Measurements from ENCODE around the gene LGALS3BP. TPM values are rescaled to one million over a fixed set of nuclear protein-coding genes. Genes with fewer than 3 reads are reported as not detected.

The LGALS3BP gene
- total RNA-seq, 1 donor, result 457 TPM

DNA sequence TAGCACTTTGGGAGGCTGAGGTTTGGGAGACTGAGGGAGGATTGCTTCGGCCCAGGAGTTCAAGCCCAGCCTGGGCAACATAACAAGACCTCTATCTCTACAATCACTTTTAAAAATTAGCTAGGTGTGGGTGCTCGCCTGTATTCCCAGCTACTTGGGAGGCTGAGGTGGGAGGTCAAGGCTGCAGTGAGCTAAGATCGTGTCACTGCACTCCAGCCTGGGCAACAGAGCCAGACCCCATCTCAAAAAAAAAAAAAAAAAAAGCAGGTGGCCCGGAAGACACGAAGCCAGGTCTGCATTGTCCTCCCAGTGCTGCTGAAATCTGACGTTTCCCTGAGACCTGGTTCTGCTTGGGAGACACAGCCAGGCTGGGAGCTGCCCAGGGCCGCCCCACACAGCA lies 35.7 kb downstream of the LGALS3BP start:
- TF ChIP-seq CTCF (IDR thresholded peaks at IDR 0.05; ENCODE audit: extremely low read depth, low read depth, low read length), result no peak
- no peaks in the 10 kb centered on the region for H3K36me3 ChIP-seq (ENCODE audit: insufficient read depth, low read length)
- peaks cover 16% of the 10 kb centered on the region for H3K4me1 ChIP-seq (ENCODE audit: insufficient read depth, low read length)
- no peaks in the 10 kb centered on the region for H4K20me1 ChIP-seq (ENCODE audit: insufficient read depth, low read length)
- H3K79me2 ChIP-seq (ENCODE audit: insufficient read depth, low read length), result no peaks in the 10 kb centered on the region
- no peak overlapping the region for H3K4me2 ChIP-seq (ENCODE audit: insufficient read depth, low read length)
- H3K27ac ChIP-seq (ENCODE audit: low read depth, low read length), result no peak overlapping the region
- no peak overlapping the region for H3K4me3 ChIP-seq (ENCODE audit: insufficient read depth, low read length)
- H3K9me3 ChIP-seq (ENCODE audit: low read depth, low read length), result no peaks in the 10 kb centered on the region
- no peaks in the 10 kb centered on the region for H3K27me3 ChIP-seq (ENCODE audit: insufficient read depth, low read length)
- no peak for DNase-seq (ENCODE audit: insufficient read length, low spot score, missing footprints)
- no peak overlapping the region for H2AFZ ChIP-seq (ENCODE audit: low read length)

- H3K36me3 ChIP-seq (ENCODE audit: insufficient read depth, low read length), result no peaks in the 10 kb centered on the region
- H3K27me3 ChIP-seq (ENCODE audit: insufficient read depth, low read length), result no peaks in the 10 kb centered on the region
- no peaks in the 10 kb centered on the region for H3K79me2 ChIP-seq (ENCODE audit: insufficient read depth, low read length)
- peaks cover 28% of the 10 kb centered on the region for H3K4me1 ChIP-seq (ENCODE audit: insufficient read depth, low read length)
- no peak overlapping the region for H2AFZ ChIP-seq (ENCODE audit: low read length)
- H3K4me2 ChIP-seq (ENCODE audit: insufficient read depth, low read length), result no peak overlapping the region
- no peak overlapping the region for H3K4me3 ChIP-seq (ENCODE audit: insufficient read depth, low read length)
- no peaks in the 10 kb centered on the region for H3K9me3 ChIP-seq (ENCODE audit: low read depth, low read length)
- no peaks in the 10 kb centered on the region for H4K20me1 ChIP-seq (ENCODE audit: insufficient read depth, low read length)
- peak; percentile 49 for DNase-seq (ENCODE audit: insufficient read length, low spot score, missing footprints)
- H3K27ac ChIP-seq (ENCODE audit: low read depth, low read length), result no peak overlapping the region
- no peak for TF ChIP-seq CTCF (IDR thresholded peaks at IDR 0.05; ENCODE audit: extremely low read depth, low read depth, low read length)
These were observed 39.0 kb downstream of the LGALS3BP start for GRCh38 chr17:78940708-78941107.

DNA sequence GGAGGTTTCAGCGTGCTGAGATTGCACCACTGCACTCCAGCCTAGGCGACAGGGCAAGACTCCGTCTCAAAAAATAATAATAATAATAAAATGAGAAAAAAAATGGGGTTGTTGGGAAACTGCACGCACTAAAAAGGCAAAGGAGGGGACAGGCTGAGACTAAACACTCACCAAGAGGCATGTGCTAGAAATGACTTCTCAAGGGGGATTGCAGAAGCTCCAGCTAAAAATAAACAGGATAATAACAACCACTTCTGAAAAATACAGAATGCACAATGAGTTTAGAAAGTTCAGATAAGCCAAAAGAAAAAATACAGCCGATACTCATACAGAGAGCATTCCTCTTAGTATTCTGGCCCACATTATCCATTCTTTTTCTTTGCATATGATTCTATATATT lies 39.5 kb downstream of the LGALS3BP start:
- no peaks in the 10 kb centered on the region for H3K27me3 ChIP-seq (ENCODE audit: insufficient read depth, low read length)
- no peaks in the 10 kb centered on the region for H3K79me2 ChIP-seq (ENCODE audit: insufficient read depth, low read length)
- H3K4me3 ChIP-seq (ENCODE audit: insufficient read depth, low read length), result no peak overlapping the region
- peaks cover 33% of the 10 kb centered on the region for H3K4me1 ChIP-seq (ENCODE audit: insufficient read depth, low read length)
- no peaks in the 10 kb centered on the region for H3K9me3 ChIP-seq (ENCODE audit: low read depth, low read length)
- no peak overlapping the region for H3K4me2 ChIP-seq (ENCODE audit: insufficient read depth, low read length)
- H3K36me3 ChIP-seq (ENCODE audit: insufficient read depth, low read length), result no peaks in the 10 kb centered on the region
- no peaks in the 10 kb centered on the region for H4K20me1 ChIP-seq (ENCODE audit: insufficient read depth, low read length)
- no peak overlapping the region for H2AFZ ChIP-seq (ENCODE audit: low read length)
- H3K27ac ChIP-seq (ENCODE audit: low read depth, low read length), result peak overlapping the region; percentile 17
- TF ChIP-seq CTCF (IDR thresholded peaks at IDR 0.05; ENCODE audit: extremely low read depth, low read depth, low read length), result no peak
- peak; percentile 34 for DNase-seq (ENCODE audit: insufficient read length, low spot score, missing footprints)

- TF ChIP-seq CTCF (IDR thresholded peaks at IDR 0.05; ENCODE audit: extremely low read depth, low read depth, low read length), result no peak
- Histone ChIP-seq H3K27ac (ENCODE audit: low read depth, low read length) (peak overlapping the region; percentile 28), H3K9me3 (ENCODE audit: low read depth, low read length) (no peaks in the 10 kb centered on the region), H3K4me1 (ENCODE audit: insufficient read depth, low read length) (peaks cover 39% of the 10 kb centered on the region), H3K79me2 (ENCODE audit: insufficient read depth, low read length) (no peaks in the 10 kb centered on the region), H4K20me1 (ENCODE audit: insufficient read depth, low read length) (no peaks in the 10 kb centered on the region), H3K4me2 (ENCODE audit: insufficient read depth, low read length) (peak overlapping the region; percentile 48), H3K27me3 (ENCODE audit: insufficient read depth, low read length) (no peaks in the 10 kb centered on the region), H3K36me3 (ENCODE audit: insufficient read depth, low read length) (no peaks in the 10 kb centered on the region), H2AFZ (ENCODE audit: low read length) (no peak overlapping the region), H3K4me3 (ENCODE audit: insufficient read depth, low read length) (no peak overlapping the region)
- peak; percentile 96 for DNase-seq (ENCODE audit: insufficient read length, low spot score, missing footprints)
These were observed 40.1 kb downstream of the LGALS3BP start for GRCh38 chr17:78939615-78940014.
